Measurements from ENCODE around the gene ERFL.

DNA sequence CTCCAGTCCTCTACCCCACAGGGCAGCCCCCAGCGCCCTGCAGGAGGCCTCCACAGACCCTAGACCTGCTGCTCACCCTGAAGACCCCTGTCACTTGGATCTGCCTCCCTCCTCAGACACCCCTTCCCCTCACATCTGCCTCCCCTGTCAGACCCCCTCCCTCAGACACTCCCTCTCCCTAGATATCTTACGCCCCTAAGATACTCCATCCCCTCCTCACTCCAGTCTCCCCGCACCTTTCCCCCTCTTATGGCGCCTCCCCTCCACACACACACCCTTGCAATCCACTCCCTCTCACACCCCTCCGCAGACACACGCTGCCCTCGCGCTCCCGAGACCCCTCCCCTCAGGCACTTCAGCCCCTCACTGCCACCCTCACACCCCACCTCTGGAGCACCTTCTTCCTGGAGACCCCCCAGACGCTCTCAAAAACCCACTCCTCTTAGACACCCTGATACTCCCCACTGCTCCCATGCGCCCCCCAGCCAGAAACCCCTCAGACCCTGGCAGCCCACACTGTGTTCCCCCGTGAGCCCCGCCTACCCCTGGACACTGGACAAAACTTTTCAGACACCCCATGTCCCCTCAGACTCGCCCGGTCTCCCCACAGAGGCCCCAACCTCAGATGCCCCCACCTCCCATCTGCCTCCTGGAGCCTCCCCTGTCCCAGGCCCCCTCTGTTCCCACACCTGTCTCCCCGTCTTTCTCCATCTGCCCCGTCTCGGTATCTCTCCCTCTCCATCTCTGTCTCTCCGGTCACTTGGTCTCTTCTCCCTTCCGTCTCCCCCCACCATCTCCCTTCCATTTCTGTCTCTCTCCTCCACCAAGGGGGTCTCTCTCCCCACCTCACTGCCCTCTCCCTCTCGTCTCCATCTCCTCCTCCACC, 14.5 kb downstream of the ERFL start:
- TF ChIP-seq ZFP30 (CRISPR knock-in tag; IDR thresholded peaks at IDR 0.05) (no peak), ZNF70 (CRISPR knock-in tag; IDR thresholded peaks at IDR 0.05) (no peak), RARB (CRISPR knock-in tag; IDR thresholded peaks at IDR 0.05) (no peak), PPARA (CRISPR knock-in tag; IDR thresholded peaks at IDR 0.05; ENCODE audit: borderline replicate concordance) (no peak), OSR1 (CRISPR knock-in tag; IDR thresholded peaks at IDR 0.05) (no peak), ARNTL (CRISPR knock-in tag; IDR thresholded peaks at IDR 0.05; ENCODE audit: borderline replicate concordance, low read depth) (no peak), CSDC2 (CRISPR knock-in tag; IDR thresholded peaks at IDR 0.05) (no peak), ZFP3 (CRISPR knock-in tag; IDR thresholded peaks at IDR 0.05) (no peak), ISL1 (CRISPR knock-in tag; IDR thresholded peaks at IDR 0.05) (no peak), ZNF565 (CRISPR knock-in tag; conservative IDR thresholded peaks at IDR 0.05; ENCODE audit: low read depth) (no peak), TCF4 (CRISPR knock-in tag; IDR thresholded peaks at IDR 0.05; ENCODE audit: borderline replicate concordance) (no peak)
- TF ChIP-seq, protein P1, sequence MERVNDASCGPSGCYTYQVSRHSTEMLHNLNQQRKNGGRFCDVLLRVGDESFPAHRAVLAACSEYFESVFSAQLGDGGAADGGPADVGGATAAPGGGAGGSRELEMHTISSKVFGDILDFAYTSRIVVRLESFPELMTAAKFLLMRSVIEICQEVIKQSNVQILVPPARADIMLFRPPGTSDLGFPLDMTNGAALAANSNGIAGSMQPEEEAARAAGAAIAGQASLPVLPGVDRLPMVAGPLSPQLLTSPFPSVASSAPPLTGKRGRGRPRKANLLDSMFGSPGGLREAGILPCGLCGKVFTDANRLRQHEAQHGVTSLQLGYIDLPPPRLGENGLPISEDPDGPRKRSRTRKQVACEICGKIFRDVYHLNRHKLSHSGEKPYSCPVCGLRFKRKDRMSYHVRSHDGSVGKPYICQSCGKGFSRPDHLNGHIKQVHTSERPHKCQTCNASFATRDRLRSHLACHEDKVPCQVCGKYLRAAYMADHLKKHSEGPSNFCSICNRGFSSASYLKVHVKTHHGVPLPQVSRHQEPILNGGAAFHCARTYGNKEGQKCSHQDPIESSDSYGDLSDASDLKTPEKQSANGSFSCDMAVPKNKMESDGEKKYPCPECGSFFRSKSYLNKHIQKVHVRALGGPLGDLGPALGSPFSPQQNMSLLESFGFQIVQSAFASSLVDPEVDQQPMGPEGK (CRISPR knock-in tag; IDR thresholded peaks at IDR 0.05; ENCODE audit: borderline replicate concordance) = no peak
- TF ChIP-seq, protein P2, sequence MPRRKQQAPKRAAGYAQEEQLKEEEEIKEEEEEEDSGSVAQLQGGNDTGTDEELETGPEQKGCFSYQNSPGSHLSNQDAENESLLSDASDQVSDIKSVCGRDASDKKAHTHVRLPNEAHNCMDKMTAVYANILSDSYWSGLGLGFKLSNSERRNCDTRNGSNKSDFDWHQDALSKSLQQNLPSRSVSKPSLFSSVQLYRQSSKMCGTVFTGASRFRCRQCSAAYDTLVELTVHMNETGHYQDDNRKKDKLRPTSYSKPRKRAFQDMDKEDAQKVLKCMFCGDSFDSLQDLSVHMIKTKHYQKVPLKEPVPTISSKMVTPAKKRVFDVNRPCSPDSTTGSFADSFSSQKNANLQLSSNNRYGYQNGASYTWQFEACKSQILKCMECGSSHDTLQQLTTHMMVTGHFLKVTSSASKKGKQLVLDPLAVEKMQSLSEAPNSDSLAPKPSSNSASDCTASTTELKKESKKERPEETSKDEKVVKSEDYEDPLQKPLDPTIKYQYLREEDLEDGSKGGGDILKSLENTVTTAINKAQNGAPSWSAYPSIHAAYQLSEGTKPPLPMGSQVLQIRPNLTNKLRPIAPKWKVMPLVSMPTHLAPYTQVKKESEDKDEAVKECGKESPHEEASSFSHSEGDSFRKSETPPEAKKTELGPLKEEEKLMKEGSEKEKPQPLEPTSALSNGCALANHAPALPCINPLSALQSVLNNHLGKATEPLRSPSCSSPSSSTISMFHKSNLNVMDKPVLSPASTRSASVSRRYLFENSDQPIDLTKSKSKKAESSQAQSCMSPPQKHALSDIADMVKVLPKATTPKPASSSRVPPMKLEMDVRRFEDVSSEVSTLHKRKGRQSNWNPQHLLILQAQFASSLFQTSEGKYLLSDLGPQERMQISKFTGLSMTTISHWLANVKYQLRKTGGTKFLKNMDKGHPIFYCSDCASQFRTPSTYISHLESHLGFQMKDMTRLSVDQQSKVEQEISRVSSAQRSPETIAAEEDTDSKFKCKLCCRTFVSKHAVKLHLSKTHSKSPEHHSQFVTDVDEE (CRISPR knock-in tag; IDR thresholded peaks at IDR 0.05) = no peak

Data from SK-N-SH treated with all-trans-retinoic acid at 6 μM for 48 hours (cell line).